NCI-H187 treated with DMSO at 0.1 percent for 48 hours (cell line): ENCODE measurements around the gene VAC14.

Source experiments
- DNase-seq: peaks from one replicate; lab custom pipeline; 2025; lab: John Stamatoyannopoulos, UW

Gene VAC14

GRCh38 chr16:70691223-70692129 lies 109.5 kb downstream of the VAC14 start:
- DNase-seq, result no peak

- DNase-seq, result no peak
Observed at GRCh38 chr16:70689970-70690891, 110.7 kb downstream of the VAC14 start.

- no peak for DNase-seq
Observed at GRCh38 chr16:70689035-70689969, 111.7 kb downstream of the VAC14 start.

- DNase-seq, result no peak
Observed at GRCh38 chr16:70688246-70688742, 112.7 kb downstream of the VAC14 start.

- DNase-seq, result no peak
Observed at GRCh38 chr16:70687671-70688245, 113.2 kb downstream of the VAC14 start.

- no peak for DNase-seq
Observed at GRCh38 chr16:70687102-70687511, 113.9 kb downstream of the VAC14 start.

- no peak for DNase-seq
Observed at GRCh38 chr16:70686376-70687101, 114.4 kb downstream of the VAC14 start.

- DNase-seq, result no peak
Observed at GRCh38 chr16:70685938-70686375, 115.0 kb downstream of the VAC14 start, which contains the start of gene MTSS2. Gene MTSS2 (minus strand): TSS chr16:70686053. CDS start chr16:70685791, 262 bp downstream.

GRCh38 chr16:70685061-70685937 lies 115.7 kb downstream of the VAC14 start:
- no peak for DNase-seq

- no peak for DNase-seq
Observed at GRCh38 chr16:70684146-70685060, 116.6 kb downstream of the VAC14 start.

GRCh38 chr16:70683146-70683944 lies 117.6 kb downstream of the VAC14 start:
- DNase-seq, result no peak

GRCh38 chr16:70682239-70683145 lies 118.5 kb downstream of the VAC14 start:
- DNase-seq, result no peak

GRCh38 chr16:70681382-70682238 lies 119.3 kb downstream of the VAC14 start:
- no peak for DNase-seq

- no peak for DNase-seq
Observed at GRCh38 chr16:70680495-70681381, 120.2 kb downstream of the VAC14 start.
